ENCODE data around the gene COL6A3.

GRCh38 chr2:237451643-237452469 is 37.9 kb upstream of the COL6A3 start:
- TF ChIP-seq CTCF (conservative IDR thresholded peaks at IDR 0.05 in 1 of 2, IDR thresholded peaks at IDR 0.05 in 1 of 2; ENCODE audit: low read depth in 1 of 2, low read length in 2 of 2) = peak; percentile 46 to 65
- TF ChIP-seq EZH2 (IDR thresholded peaks at IDR 0.05; ENCODE audit: low read length, missing control alignments) = no peak
